Parathyroid adenoma (tissue), 2 donors: ENCODE results near the gene TMEM60.

Experiments used
- H2AFZ ChIP-seq: fragments of 300-600 bp; sonication (generic); one replicate; pipeline ENCODE4 v1.7.0; 2017; ENCODE audit warnings: antibody characterized with exemption, mild to moderate bottlenecking
- H3K27ac ChIP-seq: fragments of 300-600 bp; sonication (generic); one replicate; pipeline ENCODE4 v1.7.0; 2017
- H3K27me3 ChIP-seq: fragments of 300-600 bp; sonication (generic); one replicate; pipeline ENCODE4 v1.7.0; 2017; ENCODE audit warnings: low read length; ENCODE audit not compliant: control insufficient read depth, insufficient read depth
- H3K36me3 ChIP-seq: fragments of 300-600 bp; sonication (generic); one replicate; pipeline ENCODE4 v1.7.0; 2017; ENCODE audit warnings: low read length; ENCODE audit not compliant: control insufficient read depth, insufficient read depth
- H3K4me1 ChIP-seq: fragments of 300-600 bp; sonication (generic); one replicate; pipeline ENCODE4 v1.7.0; 2017; ENCODE audit warnings: control low read depth
- H3K4me2 ChIP-seq: fragments of 300-600 bp; sonication (generic); one replicate; pipeline ENCODE4 v1.7.0; 2017; ENCODE audit warnings: low read length
- H3K4me3 ChIP-seq: fragments of 300-600 bp; sonication (generic); one replicate; pipeline ENCODE4 v1.7.0; 2017; ENCODE audit warnings: low read depth, low read length
- H3K79me2 ChIP-seq: fragments of 300-600 bp; sonication (generic); one replicate; pipeline ENCODE4 v1.7.0; 2017; ENCODE audit warnings: control low read depth
- H3K9ac ChIP-seq: fragments of 300-600 bp; sonication (generic); one replicate; pipeline ENCODE4 v1.7.0; 2017; ENCODE audit warnings: mild to moderate bottlenecking
- H3K9me3 ChIP-seq: fragments of 300-600 bp; sonication (generic); one replicate; pipeline ENCODE4 v1.7.0; 2017; ENCODE audit warnings: low read length; ENCODE audit not compliant: control insufficient read depth
- CTCF ChIP-seq: fragments of 300-600 bp; sonication (generic); IDR thresholded peaks from one replicate; pipeline ENCODE4 v1.7.0; 2017; ENCODE audit warnings: antibody characterized with exemption, mild to moderate bottlenecking
- donor health status: primary hyperparathyroidism.

The TMEM60 gene

GRCh38 chr7:77799078-77799964 lies 1.1 kb upstream of the TMEM60 start:
- peak overlapping the region; percentile 96 for H3K4me3 ChIP-seq
- peak overlapping the region; percentile 82 for H2AFZ ChIP-seq
- H3K27me3 ChIP-seq = no peaks in the 10 kb centered on the region
- H3K4me2 ChIP-seq = peak overlapping the region; percentile 88
- no peaks in the 10 kb centered on the region for H3K9me3 ChIP-seq
- H3K9ac ChIP-seq = peak overlapping the region; percentile 51
- no peaks in the 10 kb centered on the region for H3K36me3 ChIP-seq
- peaks cover 12% of the 10 kb centered on the region for H3K79me2 ChIP-seq
- H3K27ac ChIP-seq = peak overlapping the region; percentile 76
- H3K4me1 ChIP-seq = peaks cover 10% of the 10 kb centered on the region
- TF ChIP-seq CTCF = no peak

GRCh38 chr7:77797734-77798393 lies 370 bp downstream of the TMEM60 start:
- H3K36me3 ChIP-seq = no peaks in the 10 kb centered on the region
- H3K27ac ChIP-seq = peak overlapping the region; percentile 76
- peaks cover 16% of the 10 kb centered on the region for H3K4me1 ChIP-seq
- H3K79me2 ChIP-seq = peaks cover 10% of the 10 kb centered on the region
- peak overlapping the region; percentile 48 for H3K9ac ChIP-seq
- no peaks in the 10 kb centered on the region for H3K9me3 ChIP-seq
- H3K4me3 ChIP-seq = peak overlapping the region; percentile 96
- H2AFZ ChIP-seq = peak overlapping the region; percentile 91
- TF ChIP-seq CTCF = no peak
- peak overlapping the region; percentile 74 for H3K4me2 ChIP-seq
- no peaks in the 10 kb centered on the region for H3K27me3 ChIP-seq

- Histone ChIP-seq H3K4me1 (peaks cover 18% of the 10 kb centered on the region), H3K4me2 (peak overlapping the region; percentile 74), H3K36me3 (no peaks in the 10 kb centered on the region), H3K9me3 (no peaks in the 10 kb centered on the region), H3K9ac (no peak overlapping the region), H2AFZ (no peak overlapping the region), H3K27ac (no peak overlapping the region), H3K79me2 (peaks cover 10% of the 10 kb centered on the region), H3K4me3 (peak overlapping the region; percentile 96), H3K27me3 (no peaks in the 10 kb centered on the region)
- TF ChIP-seq CTCF = no peak
Observed at GRCh38 chr7:77796960-77797359, 1.3 kb downstream of the TMEM60 start.

GRCh38 chr7:77796109-77796508 lies 2.1 kb downstream of the TMEM60 start:
- no peak overlapping the region for H3K4me3 ChIP-seq
- peaks cover 8% of the 10 kb centered on the region for H3K79me2 ChIP-seq
- H3K27ac ChIP-seq = no peak overlapping the region
- H3K36me3 ChIP-seq = no peaks in the 10 kb centered on the region
- peaks cover 26% of the 10 kb centered on the region for H3K4me1 ChIP-seq
- no peaks in the 10 kb centered on the region for H3K9me3 ChIP-seq
- no peak overlapping the region for H3K9ac ChIP-seq
- H3K27me3 ChIP-seq = no peaks in the 10 kb centered on the region
- no peak for TF ChIP-seq CTCF
- peak overlapping the region; percentile 1 for H3K4me2 ChIP-seq
- no peak overlapping the region for H2AFZ ChIP-seq
